WTC11 (cell line): ENCODE measurements around the gene CMA1. TPM values are rescaled to one million over a fixed set of nuclear protein-coding genes. Genes with fewer than 3 reads are reported as not detected.

ENCODE experiments used
- ATAC-seq: fragments of 200-7000 bp; cut with Tn5 transposase; 2 replicates; pipeline ENCODE4 v1.10.0; 2021; ENCODE audit warnings: mild to moderate bottlenecking, moderate library complexity
- CTCF ChIA-PET: fragments of 300-600 bp; sonication (Branson Sonifier 250); formaldehyde crosslinking; loops from one replicate; lab custom pipeline; 2021; ENCODE audit warnings: antibody characterized with exemption; lab: Charles Lee
- POLR2A ChIA-PET: fragments of 350-600 bp; sonication (Branson Sonifier 250); formaldehyde crosslinking; loops from one replicate; lab custom pipeline; 2021; ENCODE audit warnings: antibody characterized with exemption; lab: Charles Lee
- DNase-seq: peaks from one replicate; pipeline ENCODE4 v3.0.0; 2021; ENCODE audit warnings: low spot score
- H3K27ac Mint-ChIP-seq: 2 replicates; pipeline ENCODE4 v1.8.0; 2021; ENCODE audit warnings: mixed read lengths
- H3K27me3 Mint-ChIP-seq: 2 replicates; pipeline ENCODE4 v1.8.0; 2021; ENCODE audit warnings: low read depth, mild to moderate bottlenecking, moderate library complexity, mixed read lengths
- H3K36me3 Mint-ChIP-seq: 2 replicates; pipeline ENCODE4 v1.8.0; 2021; ENCODE audit warnings: mixed read lengths
- H3K4me1 Mint-ChIP-seq: 2 replicates; pipeline ENCODE4 v1.8.0; 2022; ENCODE audit warnings: mixed read lengths
- H3K4me3 Mint-ChIP-seq: 2 replicates; pipeline ENCODE4 v1.8.0; 2021; ENCODE audit warnings: mild to moderate bottlenecking, moderate library complexity, mixed read lengths
- H3K9me3 Mint-ChIP-seq: 2 replicates; pipeline ENCODE4 v1.8.0; 2021; ENCODE audit warnings: mixed read lengths
- ATF1 ChIP-seq: sonication (generic); formaldehyde crosslinking; IDR thresholded peaks from 2 replicates; pipeline ENCODE4 v1.8.1; 2023; ENCODE audit warnings: mild to moderate bottlenecking, moderate library complexity, missing genetic modification reagents
- CREM ChIP-seq: sonication (generic); formaldehyde crosslinking; IDR thresholded peaks from 2 replicates; pipeline ENCODE4 v1.8.1; 2022; ENCODE audit warnings: mild to moderate bottlenecking, missing genetic modification reagents, moderate library complexity
- ERG ChIP-seq: fragments of 250-450 bp; sonication (Bioruptor Pico); IDR thresholded peaks from 2 replicates; pipeline ENCODE4 v1.8.0; 2021; ENCODE audit warnings: mild to moderate bottlenecking
- GTF2I ChIP-seq: fragments of 250-450 bp; sonication (Bioruptor Pico); conservative IDR thresholded peaks from 2 replicates; pipeline ENCODE4 v1.4.0; 2021; ENCODE audit warnings: mild to moderate bottlenecking
- NR1H2 ChIP-seq: sonication (generic); formaldehyde crosslinking; IDR thresholded peaks from 2 replicates; pipeline ENCODE4 v1.9.0; 2021; ENCODE audit warnings: mild to moderate bottlenecking, moderate library complexity, missing genetic modification reagents
- NR2C2 ChIP-seq: sonication (generic); formaldehyde crosslinking; IDR thresholded peaks from 2 replicates; pipeline ENCODE4 v1.8.0; 2022; ENCODE audit warnings: mild to moderate bottlenecking, missing genetic modification reagents
- SMAD4 ChIP-seq: sonication (generic); formaldehyde crosslinking; IDR thresholded peaks from 2 replicates; pipeline ENCODE4 v1.8.0; 2022; ENCODE audit warnings: mild to moderate bottlenecking, missing genetic modification reagents
- SP1 ChIP-seq: sonication (generic); formaldehyde crosslinking; conservative IDR thresholded peaks from 2 replicates; pipeline ENCODE4 v1.8.1; 2022; ENCODE audit warnings: missing genetic modification reagents
- STAT6 ChIP-seq: sonication (generic); formaldehyde crosslinking; conservative IDR thresholded peaks from 2 replicates; pipeline ENCODE4 v1.8.1; 2023; ENCODE audit warnings: mild to moderate bottlenecking, low read depth, missing genetic modification reagents, moderate library complexity
- USF1 ChIP-seq: sonication (generic); formaldehyde crosslinking; IDR thresholded peaks from 2 replicates; pipeline ENCODE4 v1.8.0; 2022; ENCODE audit warnings: mild to moderate bottlenecking, missing genetic modification reagents
- ZBTB21 ChIP-seq: sonication (generic); formaldehyde crosslinking; IDR thresholded peaks from 2 replicates; pipeline ENCODE4 v1.8.1; 2023; ENCODE audit warnings: mild to moderate bottlenecking, missing genetic modification reagents, borderline replicate concordance
- ZBTB43 ChIP-seq: sonication (generic); formaldehyde crosslinking; IDR thresholded peaks from 2 replicates; pipeline ENCODE4 v1.8.1; 2023; ENCODE audit warnings: mild to moderate bottlenecking, missing genetic modification reagents
- ZMAT4 ChIP-seq: fragments of 250-450 bp; sonication (Bioruptor Pico); IDR thresholded peaks from 2 replicates; pipeline ENCODE4 v1.9.0; 2021; ENCODE audit warnings: mild to moderate bottlenecking
- ZNF425 ChIP-seq: fragments of 250-450 bp; sonication (Bioruptor Pico); conservative IDR thresholded peaks from 2 replicates; pipeline ENCODE4 v1.9.0; 2021; ENCODE audit warnings: mild to moderate bottlenecking
- ZNF512 ChIP-seq: sonication (generic); formaldehyde crosslinking; IDR thresholded peaks from 2 replicates; pipeline ENCODE4 v1.8.1; 2022; ENCODE audit warnings: missing genetic modification reagents, borderline replicate concordance
- ZNF532 ChIP-seq: fragments of 250-450 bp; sonication (Bioruptor Pico); IDR thresholded peaks from 2 replicates; pipeline ENCODE4 v1.9.0; 2021; ENCODE audit warnings: mild to moderate bottlenecking, borderline replicate concordance
- total RNA-seq: library from RNA; stranded (reverse); gene quantifications from 3 replicates; pipeline ENCODE4 v1.2.3, GENCODE V29; 2021

The CMA1 gene
- total RNA-seq, 1 experiment from 2014 or later: not detected

- TF ChIP-seq ZNF532: no peak
- TF ChIP-seq, all 79 proteins: peak for 0
Observed at GRCh38 chr14:24465805-24466204, 42.3 kb downstream of the CMA1 start (continued).

GRCh38 chr14:24465368-24465767, 42.7 kb downstream of the CMA1 start:
- Mint-ChIP-seq H3K4me3 (no peak overlapping the region), H3K36me3 (no peaks in the 10 kb centered on the region), H3K27ac (no peak overlapping the region), H3K9me3 (peaks cover 7% of the 10 kb centered on the region), H3K4me1 (peaks cover 3% of the 10 kb centered on the region), H3K27me3 (peaks cover under 1% of the 10 kb centered on the region; the same call in 1 of the 2 replicates)
- ChIA-PET CTCF (interaction anchor here (0.7 kb wide), 2 partner anchors 87 to 375 kb away, joined by 3 read pairs; no protein-coding TSS in a partner anchor), POLR2A (no interaction called here)
- ATAC-seq (no peak), DNase-seq (no peak)
- TF ChIP-seq ZNF512 (CRISPR knock-in tag) (no peak), ZNF532 (no peak), GTF2I (CRISPR knock-in tag) (no peak), ZBTB21 (CRISPR knock-in tag) (no peak), NR1H2 (no peak), USF1 (no peak), SP1 (CRISPR knock-in tag) (no peak), ZBTB43 (CRISPR knock-in tag) (no peak), NR2C2 (no peak), ZNF425 (CRISPR knock-in tag) (no peak), ERG (CRISPR knock-in tag) (no peak), ZMAT4 (CRISPR knock-in tag) (no peak), CREM (CRISPR knock-in tag) (no peak), STAT6 (CRISPR knock-in tag) (no peak), ATF1 (CRISPR knock-in tag) (no peak), SMAD4 (CRISPR knock-in tag) (no peak)
